HepG2 (cell line): ENCODE data around the gene RPL19. TPM values are rescaled to one million over a fixed set of nuclear protein-coding genes. Genes with fewer than 3 reads are reported as not detected.
A peak's percentile ranks its signal among the peaks of the same experiment; 100 is the strongest.

Source experiments
- ATAC-seq: fragments of 200-7000 bp; cut with Tn5 transposase; 3 replicates; pipeline ENCODE4 v1.9.1; 2020; ENCODE audit warnings: mild to moderate bottlenecking, moderate library complexity
- BruUV-seq: library from RNA; stranded (reverse); fragments of 400-500 nt; replicated peaks from 2 replicates; lab custom pipeline; 2021; lab: Mats Ljungman, UMichigan
- CTCF ChIA-PET: fragments of 300-600 bp; formaldehyde crosslinking; extraction: SDS; loops from one replicate; lab custom pipeline; 2021; ENCODE audit warnings: low total read pairs, inconsistent platforms, low intra/inter-chr PET ratio; lab: Yijun Ruan, JAX
- POLR2A ChIA-PET: fragments of 350-600 bp; sonication (Branson Sonifier 250); formaldehyde crosslinking; loops from one replicate; lab custom pipeline; 2020; ENCODE audit warnings: antibody characterized with exemption, inconsistent platforms; lab: Yijun Ruan, JAX
- DNase-seq: peaks from one replicate; pipeline ENCODE4 v3.0.0-alpha.2; 2015; ENCODE audit warnings: low spot score
- FAIRE-seq: peaks from 3 replicates; lab custom pipeline; 2011; peaks lifted over from hg19 to GRCh38; lab: Jason Lieb, UNC
- H2AFZ ChIP-seq: one replicate; pipeline ENCODE4 v1.6.1; 2011; ENCODE audit warnings: low read length, inconsistent platforms
- H3K27ac ChIP-seq: fragments of 300-600 bp; 3 replicates; pipeline ENCODE4 v1.8.0; 2011; ENCODE audit warnings: mixed run types, mild to moderate bottlenecking, mixed read lengths, low read length, inconsistent platforms; ENCODE audit not compliant: insufficient read depth; ENCODE audit errors: extremely low read length
- H3K27me3 ChIP-seq, 2 experiments: fragments of 200-600 bp in 1 of 2; 2 replicates in 1 of 2; 3 replicates in 1 of 2; pipeline versions ENCODE4 v1.6.0 to v1.8.0; 2011; ENCODE audit warnings: low read length in 2 of 2, mild to moderate bottlenecking in 2 of 2, moderate library complexity in 2 of 2, inconsistent platforms in 1 of 2; ENCODE audit not compliant: insufficient read depth in 2 of 2, control insufficient read depth in 1 of 2
- H3K36me3 ChIP-seq, 2 experiments: fragments of 200-600 bp in 1 of 2; replicated peaks in 1 of 2; 2 replicates in 1 of 2; 3 replicates in 1 of 2; pipeline versions ENCODE4 v1.5.1 to v1.8.0; 2011; ENCODE audit warnings: low read length in 2 of 2, inconsistent platforms in 1 of 2; ENCODE audit not compliant: insufficient read depth in 2 of 2, control insufficient read depth in 1 of 2
- H3K4me1 ChIP-seq: 2 replicates; pipeline ENCODE4 v1.5.1; 2012; ENCODE audit warnings: low read length, inconsistent platforms; ENCODE audit not compliant: insufficient read depth
- H3K4me2 ChIP-seq: 2 replicates; pipeline ENCODE4 v1.6.0; 2011; ENCODE audit warnings: low read depth, low read length, inconsistent platforms
- H3K4me3 ChIP-seq, 3 experiments: fragments of 200-600 bp in 1 of 3; sonication (generic), shearing (Covaris generic) in 1 of 3; replicated peaks in 1 of 3; 2 replicates each; pipeline ENCODE4 v1.5.1; 2011 to 2016; ENCODE audit warnings: low read length in 3 of 3, inconsistent platforms in 2 of 3, low read depth in 2 of 3, mild to moderate bottlenecking in 2 of 3, control low read depth in 1 of 3, mixed read lengths in 1 of 3; ENCODE audit not compliant: insufficient read depth in 1 of 3
- H3K79me2 ChIP-seq: one replicate; pipeline ENCODE4 v1.6.1; 2011; ENCODE audit warnings: low read length, inconsistent platforms; ENCODE audit not compliant: insufficient read depth
- H3K9ac ChIP-seq: 2 replicates; pipeline ENCODE4 v1.6.0; 2011; ENCODE audit warnings: mild to moderate bottlenecking, low read depth, low read length, inconsistent platforms; ENCODE audit not compliant: insufficient read depth
- H3K9me3 ChIP-seq: 2 replicates; pipeline ENCODE4 v1.5.1; 2012; ENCODE audit warnings: mild to moderate bottlenecking, low read length
- H4K20me1 ChIP-seq: 2 replicates; pipeline ENCODE4 v1.6.0; 2011; ENCODE audit warnings: inconsistent platforms, mild to moderate bottlenecking, low read length, moderate library complexity; ENCODE audit not compliant: insufficient read depth
- EZH2 ChIP-seq: conservative IDR thresholded peaks from 2 replicates; pipeline ENCODE4 v1.6.1; 2012; ENCODE audit warnings: mild to moderate bottlenecking, low read depth, low read length, moderate library complexity
- IRX3 ChIP-seq: sonication (generic); formaldehyde crosslinking; IDR thresholded peaks from 2 replicates; pipeline ENCODE4 v1.8.1; 2023; ENCODE audit warnings: mild to moderate bottlenecking, low read depth, missing genetic modification reagents, borderline replicate concordance
- NFKBIZ ChIP-seq: IDR thresholded peaks from 2 replicates; pipeline ENCODE4 v1.6.1; 2018; ENCODE audit warnings: missing genetic modification reagents, missing compliant biosample characterization
- PAF1 ChIP-seq: IDR thresholded peaks from 2 replicates; pipeline ENCODE4 v1.6.1; 2016; ENCODE audit warnings: missing genetic modification reagents, missing compliant biosample characterization
- RARA ChIP-seq: IDR thresholded peaks from 2 replicates; pipeline ENCODE4 v1.6.1; 2016; ENCODE audit warnings: missing genetic modification reagents, missing compliant biosample characterization
- WIZ ChIP-seq: sonication (generic); formaldehyde crosslinking; IDR thresholded peaks from 2 replicates; pipeline ENCODE4 v1.5.1; 2020; ENCODE audit warnings: mild to moderate bottlenecking, missing genetic modification reagents
- ZKSCAN5 ChIP-seq: sonication (generic); formaldehyde crosslinking; IDR thresholded peaks from 2 replicates; pipeline ENCODE4 v1.5.1; 2020; ENCODE audit warnings: mild to moderate bottlenecking, missing genetic modification reagents
- ZNF230 ChIP-seq: sonication (generic); formaldehyde crosslinking; IDR thresholded peaks from 2 replicates; pipeline ENCODE4 v1.4.0; 2020; ENCODE audit warnings: mild to moderate bottlenecking, missing genetic modification reagents
- ZNF263 ChIP-seq: sonication (generic); formaldehyde crosslinking; IDR thresholded peaks from 2 replicates; pipeline ENCODE4 v1.4.0; 2020; ENCODE audit warnings: missing genetic modification reagents
- ZNF75D ChIP-seq: sonication (generic); formaldehyde crosslinking; IDR thresholded peaks from 2 replicates; pipeline ENCODE4 v1.8.1; 2023; ENCODE audit warnings: missing genetic modification reagents, mild to moderate bottlenecking, borderline replicate concordance
- ZSCAN12 ChIP-seq: sonication (generic); formaldehyde crosslinking; IDR thresholded peaks from 2 replicates; pipeline ENCODE4 v1.9.0; 2021; ENCODE audit warnings: mild to moderate bottlenecking, missing genetic modification reagents
- WGBS: methylation state at CpG from one replicate; pipeline ENCODE4 v1.1.6; 2017; ENCODE audit warnings: low lambda C conversion rate; 5-methylcytosine and 5-hydroxymethylcytosine counted together
- in situ Hi-C: cut with HindIII; loops from 2 replicates; pipeline ENCODE4 v1.10.0; 2017; ENCODE audit warnings: low pct_unique_long_range_greater_than_20kb; ENCODE audit not compliant: extremely low pct_ligation_motif_present
- intact Hi-C: fragments of 100-400 bp; cut with micrococcal nuclease; formaldehyde crosslinking; loops from one replicate; pipeline ENCODE4 v1.10.0; 2022; ENCODE audit not compliant: unreplicated experiment
- polyA plus RNA-seq, 8 experiments: library from polyadenylated mRNA; depleted of rRNA in 3 of 8; stranded (reverse) in 7 of 8; unstranded in 1 of 8; fragments of >200 nt; fragmentation: Illumina TruSeq in 4 of 8; extraction: Trizol in 4 of 8; gene quantifications; 2 replicates each; pipeline versions ENCODE4 v1.2.1 to v1.2.3, GENCODE V29; 2011 to 2016; ENCODE audit warnings: low read depth in 4 of 8, missing spikeins in 1 of 8, mixed read lengths in 1 of 8; ENCODE audit not compliant: insufficient read depth in 1 of 8
- total RNA-seq, 5 experiments: library from RNA; depleted of rRNA; stranded (reverse); fragments of >200 nt; fragmentation: Illumina TruSeq; extraction: Trizol; gene quantifications; 2 replicates each; pipeline ENCODE4 v1.2.3, GENCODE V29; 2016; ENCODE audit warnings: low read depth in 1 of 5
- TF ChIP-seq, protein P1 (sequence below): IDR thresholded peaks from 2 replicates; pipeline ENCODE4 v1.6.1; 2016; ENCODE audit warnings: low read depth, missing genetic modification reagents, missing compliant biosample characterization

RPL19 gene
- total and polyA plus RNA-seq, 2 of the 13 experiments (the other 11 are each of a cell fraction or from before 2014, with no cell fraction given), result 2,522 to 2,768 TPM

DNA sequence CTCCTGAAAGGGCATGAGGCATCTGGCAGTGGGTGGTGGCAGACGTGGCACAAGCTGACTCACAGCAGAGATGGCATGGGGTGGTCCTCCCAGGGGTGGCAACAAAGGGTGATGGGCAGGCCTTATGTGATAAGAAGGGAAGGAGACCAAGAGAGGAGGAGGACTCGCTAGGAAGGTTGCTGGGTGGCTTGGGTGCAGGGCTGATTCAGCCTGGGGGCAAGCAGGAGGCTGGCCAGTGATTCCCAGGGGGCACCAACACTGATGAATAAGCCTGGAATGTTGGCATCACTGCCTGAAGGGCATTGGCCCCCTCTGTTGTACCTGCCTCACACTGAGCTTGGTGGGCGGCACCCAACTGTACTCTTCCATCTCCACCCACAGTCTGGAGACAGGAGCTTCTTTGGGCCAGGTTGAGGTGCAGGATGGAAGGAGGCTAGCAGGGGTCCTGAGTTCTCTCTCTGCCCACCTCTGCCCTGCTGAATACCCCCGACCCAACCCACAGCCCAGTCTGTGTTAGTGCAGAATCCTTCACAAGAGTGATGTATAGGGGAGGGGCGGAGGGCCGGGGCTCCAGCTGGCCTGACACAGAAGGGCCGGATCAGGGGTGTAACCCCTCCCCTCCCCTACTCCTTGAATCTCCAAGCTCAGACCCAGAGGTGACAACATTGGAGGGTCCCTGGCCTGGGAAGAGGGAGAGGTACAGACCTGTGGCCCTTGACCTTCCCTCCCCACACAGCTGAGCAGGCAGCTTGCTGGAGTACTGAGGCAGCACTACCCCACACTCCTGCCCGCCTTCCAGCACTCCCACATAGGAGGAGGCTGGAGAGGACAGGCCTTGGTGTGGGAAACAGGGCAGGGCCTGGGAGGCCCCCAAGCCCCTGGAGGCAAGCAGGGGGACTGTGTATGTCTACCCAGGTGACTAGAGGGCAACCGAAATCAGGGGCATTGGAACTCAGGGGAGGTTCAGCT lies 23.1 kb downstream of the RPL19 start:
- TF ChIP-seq WIZ (CRISPR knock-in tag) (no peak), ZSCAN12 (CRISPR knock-in tag) (no peak), RARA (CRISPR knock-in tag) (no peak), ZKSCAN5 (no peak), ZNF263 (CRISPR knock-in tag) (no peak), IRX3 (CRISPR knock-in tag) (no peak), PAF1 (no peak), ZNF230 (CRISPR knock-in tag) (no peak), ZNF75D (CRISPR knock-in tag) (no peak), NFKBIZ (CRISPR knock-in tag) (no peak), EZH2 (no peak)
- TF ChIP-seq, protein P1, sequence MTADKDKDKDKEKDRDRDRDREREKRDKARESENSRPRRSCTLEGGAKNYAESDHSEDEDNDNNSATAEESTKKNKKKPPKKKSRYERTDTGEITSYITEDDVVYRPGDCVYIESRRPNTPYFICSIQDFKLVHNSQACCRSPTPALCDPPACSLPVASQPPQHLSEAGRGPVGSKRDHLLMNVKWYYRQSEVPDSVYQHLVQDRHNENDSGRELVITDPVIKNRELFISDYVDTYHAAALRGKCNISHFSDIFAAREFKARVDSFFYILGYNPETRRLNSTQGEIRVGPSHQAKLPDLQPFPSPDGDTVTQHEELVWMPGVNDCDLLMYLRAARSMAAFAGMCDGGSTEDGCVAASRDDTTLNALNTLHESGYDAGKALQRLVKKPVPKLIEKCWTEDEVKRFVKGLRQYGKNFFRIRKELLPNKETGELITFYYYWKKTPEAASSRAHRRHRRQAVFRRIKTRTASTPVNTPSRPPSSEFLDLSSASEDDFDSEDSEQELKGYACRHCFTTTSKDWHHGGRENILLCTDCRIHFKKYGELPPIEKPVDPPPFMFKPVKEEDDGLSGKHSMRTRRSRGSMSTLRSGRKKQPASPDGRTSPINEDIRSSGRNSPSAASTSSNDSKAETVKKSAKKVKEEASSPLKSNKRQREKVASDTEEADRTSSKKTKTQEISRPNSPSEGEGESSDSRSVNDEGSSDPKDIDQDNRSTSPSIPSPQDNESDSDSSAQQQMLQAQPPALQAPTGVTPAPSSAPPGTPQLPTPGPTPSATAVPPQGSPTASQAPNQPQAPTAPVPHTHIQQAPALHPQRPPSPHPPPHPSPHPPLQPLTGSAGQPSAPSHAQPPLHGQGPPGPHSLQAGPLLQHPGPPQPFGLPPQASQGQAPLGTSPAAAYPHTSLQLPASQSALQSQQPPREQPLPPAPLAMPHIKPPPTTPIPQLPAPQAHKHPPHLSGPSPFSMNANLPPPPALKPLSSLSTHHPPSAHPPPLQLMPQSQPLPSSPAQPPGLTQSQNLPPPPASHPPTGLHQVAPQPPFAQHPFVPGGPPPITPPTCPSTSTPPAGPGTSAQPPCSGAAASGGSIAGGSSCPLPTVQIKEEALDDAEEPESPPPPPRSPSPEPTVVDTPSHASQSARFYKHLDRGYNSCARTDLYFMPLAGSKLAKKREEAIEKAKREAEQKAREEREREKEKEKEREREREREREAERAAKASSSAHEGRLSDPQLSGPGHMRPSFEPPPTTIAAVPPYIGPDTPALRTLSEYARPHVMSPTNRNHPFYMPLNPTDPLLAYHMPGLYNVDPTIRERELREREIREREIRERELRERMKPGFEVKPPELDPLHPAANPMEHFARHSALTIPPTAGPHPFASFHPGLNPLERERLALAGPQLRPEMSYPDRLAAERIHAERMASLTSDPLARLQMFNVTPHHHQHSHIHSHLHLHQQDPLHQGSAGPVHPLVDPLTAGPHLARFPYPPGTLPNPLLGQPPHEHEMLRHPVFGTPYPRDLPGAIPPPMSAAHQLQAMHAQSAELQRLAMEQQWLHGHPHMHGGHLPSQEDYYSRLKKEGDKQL (CRISPR knock-in tag), result no peak
- ChIA-PET CTCF (no interaction called here), POLR2A (interaction anchor here (1.2 kb wide), 1 partner anchor 23 kb away, joined by 6 read pairs; the partner anchor contains the start of gene RPL19)
- DNase-seq (no peak), ATAC-seq (peak; percentile 13), FAIRE-seq (no peak)
- Histone ChIP-seq H3K9me3 (no peaks in the 10 kb centered on the region), H3K9ac (no peak overlapping the region), H3K36me3 (no peaks in the 10 kb centered on the region), H3K4me1 (no peaks in the 10 kb centered on the region), H3K27ac (no peak overlapping the region), H3K4me2 (no peak overlapping the region), H3K4me3 (no peak overlapping the region), H3K79me2 (no peaks in the 10 kb centered on the region), H2AFZ (no peak overlapping the region), H4K20me1 (no peaks in the 10 kb centered on the region), H3K27me3 (peaks cover 26 to 88% of the 10 kb centered on the region in 2 experiments)
- intact Hi-C loops, result no loop called here
- in situ Hi-C loops, result no loop called here
- 7% methylated on average over 5 of the region's 9 CpGs for WGBS
- BruUV-seq, result no TSS peak
